SK-MEL-5 (cell line): ENCODE results near the gene HOMER2. TPM values are rescaled to one million over a fixed set of nuclear protein-coding genes. Genes with fewer than 3 reads are reported as not detected.

Experiments used
- DNase-seq: peaks from one replicate; pipeline ENCODE4 v3.0.0-alpha.2; 2016; ENCODE audit warnings: low read depth, low spot score
- in situ Hi-C: cut with HindIII; loops from 2 replicates; pipeline ENCODE4 v1.10.0; 2016; ENCODE audit warnings: low sequenced_read_pairs, high pct_unique_total_duplicates, low pct_unique_long_range_greater_than_20kb
- total RNA-seq: library from RNA; depleted of rRNA; stranded (reverse); fragments of >200 nt; shearing (Covaris generic); gene quantifications from 2 replicates; pipeline ENCODE4 v1.2.3, GENCODE V29; 2014

Gene HOMER2
- total RNA-seq, 1 experiment from 2014 or later, result 8.8 TPM

GRCh38 chr15:82970078-82970686, 17.7 kb upstream of the HOMER2 start:
- in situ Hi-C loops, result no loop called here
- DNase-seq, result no peak

GRCh38 chr15:82969353-82969752, 16.8 kb upstream of the HOMER2 start:
- DNase-seq, result no peak
- in situ Hi-C loops, result no loop called here

GRCh38 chr15:82968066-82968465, 15.5 kb upstream of the HOMER2 start:
- in situ Hi-C loops, result no loop called here
- no peak for DNase-seq

GRCh38 chr15:82966671-82967071, 14.2 kb upstream of the HOMER2 start:
- in situ Hi-C loops, result no loop called here
- no peak for DNase-seq

GRCh38 chr15:82964890-82965289, 12.4 kb upstream of the HOMER2 start:
- in situ Hi-C loops, result no loop called here
- no peak for DNase-seq

- DNase-seq, result no peak
- in situ Hi-C loops, result no loop called here
Measured at GRCh38 chr15:82963471-82964341, 11.2 kb upstream of the HOMER2 start.

GRCh38 chr15:82960766-82961165, 8.2 kb upstream of the HOMER2 start:
- in situ Hi-C loops, result no loop called here
- DNase-seq, result no peak

GRCh38 chr15:82959423-82959822, 6.9 kb upstream of the HOMER2 start:
- in situ Hi-C loops, result no loop called here

GRCh38 chr15:82958638-82959037, 6.1 kb upstream of the HOMER2 start:
- no peak for DNase-seq
- in situ Hi-C loops, result no loop called here

More at GRCh38 chr15:82959423-82959822, 6.9 kb upstream of the HOMER2 start:
- no peak for DNase-seq

GRCh38 chr15:82951472-82952157, 905 bp downstream of the HOMER2 start:
- DNase-seq, result no peak
- in situ Hi-C loops, result no loop called here

- in situ Hi-C loops, result no loop called here
- no peak for DNase-seq
Measured at GRCh38 chr15:82950746-82951370, 1.7 kb downstream of the HOMER2 start.

GRCh38 chr15:82950295-82950694, 2.2 kb downstream of the HOMER2 start:
- in situ Hi-C loops, result no loop called here
- no peak for DNase-seq

GRCh38 chr15:82946155-82946701, 6.3 kb downstream of the HOMER2 start:
- in situ Hi-C loops, result no loop called here

GRCh38 chr15:82945326-82945725, 7.2 kb downstream of the HOMER2 start:
- in situ Hi-C loops, result no loop called here
- no peak for DNase-seq

More at GRCh38 chr15:82946155-82946701, 6.3 kb downstream of the HOMER2 start:
- DNase-seq, result no peak

- DNase-seq, result no peak
- in situ Hi-C loops, result no loop called here
Measured at GRCh38 chr15:82944821-82945220, 7.7 kb downstream of the HOMER2 start.

- no peak for DNase-seq
- in situ Hi-C loops, result no loop called here
Measured at GRCh38 chr15:82944056-82944455, 8.5 kb downstream of the HOMER2 start.

GRCh38 chr15:82943176-82943575, 9.3 kb downstream of the HOMER2 start:
- peak; percentile 47 for DNase-seq
- in situ Hi-C loops, result no loop called here

GRCh38 chr15:82942691-82943090, 9.8 kb downstream of the HOMER2 start:
- in situ Hi-C loops, result no loop called here
- DNase-seq, result no peak
